AML-193 (cell line): ENCODE measurements around the gene TBCK.
"Not testable (repeated sequence)": the region's sequence is repeated elsewhere in the genome, so short reads cannot be mapped to it uniquely, and the experiment has no call there.

Experiments
- DNase-seq, 2 experiments: peaks; one replicate each; lab custom pipeline; 2025; lab: John Stamatoyannopoulos, UW

Gene TBCK

GRCh38 chr4:106114270-106114669 is 201.7 kb downstream of the TBCK start:
- DNase-seq = no peak

GRCh38 chr4:106111778-106112469 is 204.1 kb downstream of the TBCK start:
- not testable (repeated sequence) for DNase-seq

- DNase-seq = no peak
These were observed 206.1 kb downstream of the TBCK start for GRCh38 chr4:106109929-106110328.

- DNase-seq = no peak
These were observed 210.3 kb downstream of the TBCK start for GRCh38 chr4:106105697-106106096.

- DNase-seq = no peak
These were observed 211.7 kb downstream of the TBCK start for GRCh38 chr4:106104276-106104675.

- DNase-seq = no peak
These were observed 219.6 kb downstream of the TBCK start for GRCh38 chr4:106096454-106096853.

- no peak for DNase-seq
These were observed 220.6 kb downstream of the TBCK start for GRCh38 chr4:106095408-106095807.

GRCh38 chr4:106092361-106093040 is 223.5 kb downstream of the TBCK start:
- no peak for DNase-seq

- no peak for DNase-seq
These were observed 225.2 kb downstream of the TBCK start for GRCh38 chr4:106090826-106091225.

GRCh38 chr4:106083065-106083464 is 232.9 kb downstream of the TBCK start:
- no peak for DNase-seq

GRCh38 chr4:106080376-106080775 is 235.6 kb downstream of the TBCK start:
- no peak for DNase-seq

GRCh38 chr4:106079616-106080015 is 236.4 kb downstream of the TBCK start:
- DNase-seq = no peak

GRCh38 chr4:106065018-106065417 is 251.0 kb downstream of the TBCK start:
- DNase-seq = no peak

- DNase-seq = no peak
These were observed 253.0 kb downstream of the TBCK start for GRCh38 chr4:106063009-106063408.

- no peak for DNase-seq
These were observed 253.5 kb downstream of the TBCK start for GRCh38 chr4:106062452-106062875.

GRCh38 chr4:106058921-106059320 is 257.1 kb downstream of the TBCK start:
- DNase-seq = no peak

GRCh38 chr4:106056914-106057313 is 259.1 kb downstream of the TBCK start:
- DNase-seq = no peak

- DNase-seq = no peak
These were observed 264.5 kb downstream of the TBCK start for GRCh38 chr4:106051514-106051913.

- no peak for DNase-seq
These were observed 266.5 kb downstream of the TBCK start for GRCh38 chr4:106049490-106049889.

- no peak for DNase-seq
These were observed 267.6 kb downstream of the TBCK start for GRCh38 chr4:106048250-106048971.

- DNase-seq = no peak
These were observed 269.9 kb downstream of the TBCK start for GRCh38 chr4:106046083-106046482.

GRCh38 chr4:106041294-106042002 is 274.6 kb downstream of the TBCK start:
- no peak for DNase-seq
